ENCODE data around the gene CORIN. TPM values are rescaled to one million over a fixed set of nuclear protein-coding genes. Genes with fewer than 3 reads are reported as not detected.

Gene CORIN
- total and polyA plus RNA-seq, 2 experiments from 2014 or later = not detected

- TF ChIP-seq ZNF462 (CRISPR knock-in tag; IDR thresholded peaks at IDR 0.05) = no peak
- TF ChIP-seq JUNB (IDR thresholded peaks at IDR 0.05; ENCODE audit: unreplicated experiment) = no peak
Measured at GRCh38 chr4:47824840-47825239, 13.0 kb downstream of the CORIN start (continued).

- no peaks in the 10 kb centered on the region for H3K27me3 ChIP-seq (ENCODE audit: insufficient read depth)
- H3K36me3 Mint-ChIP-seq (ENCODE audit: low read depth) = no peaks in the 10 kb centered on the region
- no peaks in the 10 kb centered on the region for H4K20me1 ChIP-seq (replicated peaks; ENCODE audit: insufficient read depth)
- H3K4me1 ChIP-seq (ENCODE audit: insufficient read depth) = no peaks in the 10 kb centered on the region
- no peaks in the 10 kb centered on the region for H3K79me2 ChIP-seq (replicated peaks; ENCODE audit: insufficient read depth)
- no peak overlapping the region for H3K27ac Mint-ChIP-seq
- H3K4me3 Mint-ChIP-seq = no peak overlapping the region
- H3K9me2 ChIP-seq (ENCODE audit: insufficient read depth) = no peaks in the 10 kb centered on the region; the same call in 1 of the 2 replicates
- peaks cover 3% of the 10 kb centered on the region; the same call in 2 of the 3 replicates for H3K4me1 Mint-ChIP-seq
- no peak for DNase-seq (ENCODE audit: low spot score)
- peaks cover 2% of the 10 kb centered on the region for H3K27me3 Mint-ChIP-seq (ENCODE audit: insufficient read depth, low read depth, poor library complexity)
- H3K4me3 ChIP-seq = no peak overlapping the region
- no peak overlapping the region for H2AFZ ChIP-seq
- H3K36me3 ChIP-seq (ENCODE audit: insufficient read depth) = no peaks in the 10 kb centered on the region
- no peak overlapping the region for H3K27ac ChIP-seq (ENCODE audit: low read depth)
- no peaks in the 10 kb centered on the region; the same call in 2 of the 3 replicates for H3K9me3 Mint-ChIP-seq
- no peaks in the 10 kb centered on the region for H3F3A ChIP-seq (replicated peaks; ENCODE audit: low read depth)
- no peak overlapping the region for H3K4me2 ChIP-seq
- no peak for ATAC-seq
- no peak for TF ChIP-seq ETS1 (IDR thresholded peaks at IDR 0.05)
- TF ChIP-seq CREB1 (CRISPR knock-in tag; IDR thresholded peaks at IDR 0.05; ENCODE audit: low read depth) = no peak
- no peak for TF ChIP-seq NANOG (IDR thresholded peaks at IDR 0.05; ENCODE audit: borderline replicate concordance)
Measured at GRCh38 chr4:47819178-47819577, 18.7 kb downstream of the CORIN start.

Data from GM23338 (cell line).